COLO829 (cell line): ENCODE results near the gene YOD1.

Experiments used
- DNase-seq: peaks from one replicate; pipeline ENCODE4 v3.0.0; 2012; ENCODE audit warnings: low spot score

Gene YOD1

GRCh38 chr1:207025146-207025880 lies 25.7 kb downstream of the YOD1 start:
- DNase-seq, result no peak

- no peak for DNase-seq
Measured at GRCh38 chr1:207024202-207025145, 26.5 kb downstream of the YOD1 start.

GRCh38 chr1:207022996-207023679 lies 27.9 kb downstream of the YOD1 start:
- DNase-seq, result no peak

GRCh38 chr1:207021876-207022596 lies 29.0 kb downstream of the YOD1 start:
- DNase-seq, result no peak

- DNase-seq, result peak; percentile 85
Measured at GRCh38 chr1:207021139-207021861, 29.7 kb downstream of the YOD1 start.

- no peak for DNase-seq
Measured at GRCh38 chr1:207020709-207021107, 30.3 kb downstream of the YOD1 start.

GRCh38 chr1:207020065-207020708 lies 30.8 kb downstream of the YOD1 start:
- DNase-seq, result no peak

- DNase-seq, result no peak
Measured at GRCh38 chr1:207019661-207020060, 31.3 kb downstream of the YOD1 start.

- no peak for DNase-seq
Measured at GRCh38 chr1:207019161-207019560, 31.8 kb downstream of the YOD1 start.

- DNase-seq, result no peak
Measured at GRCh38 chr1:207018707-207019106, 32.3 kb downstream of the YOD1 start.

GRCh38 chr1:207017615-207018559 lies 33.1 kb downstream of the YOD1 start:
- no peak for DNase-seq

GRCh38 chr1:207015791-207016190 lies 35.2 kb downstream of the YOD1 start:
- no peak for DNase-seq

GRCh38 chr1:207014728-207015127 lies 36.3 kb downstream of the YOD1 start:
- no peak for DNase-seq

- no peak for DNase-seq
Measured at GRCh38 chr1:207013321-207014085, 37.5 kb downstream of the YOD1 start.

- DNase-seq, result no peak
Measured at GRCh38 chr1:207010726-207011125, 40.3 kb downstream of the YOD1 start.

- no peak for DNase-seq
Measured at GRCh38 chr1:207009945-207010344, 41.1 kb downstream of the YOD1 start.

GRCh38 chr1:207009182-207009850 lies 41.7 kb downstream of the YOD1 start:
- DNase-seq, result peak; percentile 96

- peak; percentile 98 for DNase-seq
Measured at GRCh38 chr1:207007352-207008033, 43.5 kb downstream of the YOD1 start.
